ENCODE results near the gene CALML3. TPM values are rescaled to one million over a fixed set of nuclear protein-coding genes. Genes with fewer than 3 reads are reported as not detected.

CALML3 gene
- total RNA-seq, 2 experiments from 2014 or later = not detected

DNA sequence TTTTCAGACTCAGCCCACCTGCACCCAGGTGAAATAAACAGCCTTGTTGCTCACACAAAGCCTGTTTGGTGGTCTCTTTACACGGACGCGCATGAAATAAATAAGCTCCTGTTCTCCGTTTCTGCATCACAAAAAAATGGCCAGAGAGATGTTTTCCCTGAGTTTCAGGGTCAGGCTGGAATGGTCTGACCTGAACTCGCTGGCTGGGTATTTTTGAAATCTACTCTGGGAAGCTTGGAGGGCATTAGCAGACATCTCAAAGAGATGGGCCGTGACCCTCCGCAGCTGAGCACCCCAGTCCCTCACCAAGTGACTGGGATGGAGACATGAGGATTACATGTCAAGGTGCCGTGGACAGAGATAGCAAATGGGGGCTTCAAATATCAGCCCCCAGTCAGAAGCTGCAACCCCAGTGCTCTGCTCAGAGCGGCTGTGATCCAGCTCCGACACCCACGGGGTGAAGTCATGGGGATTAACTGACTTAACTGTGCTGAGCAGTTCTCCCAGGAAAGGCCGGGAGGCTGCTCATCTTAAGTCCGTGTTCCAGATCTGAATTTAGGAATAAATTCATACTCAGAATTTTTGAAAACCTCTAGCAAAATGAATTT, 47.7 kb upstream of the CALML3 start:
- no peak overlapping the region for H3K4me2 ChIP-seq (ENCODE audit: low read length)
- H3K4me3 ChIP-seq (ENCODE audit: low read depth, low read length, poor library complexity, severe bottlenecking) = no peak overlapping the region
- DNase-seq (ENCODE audit: low spot score) = no peak
- POLR2A ChIA-PET = interaction anchor here (0.7 kb wide), 1 partner anchor 16 kb away, joined by 3 read pairs; no protein-coding TSS in a partner anchor
- intact Hi-C loops (cut with micrococcal nuclease; ENCODE audit: unreplicated experiment) = no loop called here
- no TSS peak for BruUV-seq (replicated peaks)
- TF ChIP-seq EZH2phosphoT487 (IDR thresholded peaks at IDR 0.05; ENCODE audit: borderline replicate concordance, low read depth, low read length) = no peak
- TF ChIP-seq, protein P1, sequence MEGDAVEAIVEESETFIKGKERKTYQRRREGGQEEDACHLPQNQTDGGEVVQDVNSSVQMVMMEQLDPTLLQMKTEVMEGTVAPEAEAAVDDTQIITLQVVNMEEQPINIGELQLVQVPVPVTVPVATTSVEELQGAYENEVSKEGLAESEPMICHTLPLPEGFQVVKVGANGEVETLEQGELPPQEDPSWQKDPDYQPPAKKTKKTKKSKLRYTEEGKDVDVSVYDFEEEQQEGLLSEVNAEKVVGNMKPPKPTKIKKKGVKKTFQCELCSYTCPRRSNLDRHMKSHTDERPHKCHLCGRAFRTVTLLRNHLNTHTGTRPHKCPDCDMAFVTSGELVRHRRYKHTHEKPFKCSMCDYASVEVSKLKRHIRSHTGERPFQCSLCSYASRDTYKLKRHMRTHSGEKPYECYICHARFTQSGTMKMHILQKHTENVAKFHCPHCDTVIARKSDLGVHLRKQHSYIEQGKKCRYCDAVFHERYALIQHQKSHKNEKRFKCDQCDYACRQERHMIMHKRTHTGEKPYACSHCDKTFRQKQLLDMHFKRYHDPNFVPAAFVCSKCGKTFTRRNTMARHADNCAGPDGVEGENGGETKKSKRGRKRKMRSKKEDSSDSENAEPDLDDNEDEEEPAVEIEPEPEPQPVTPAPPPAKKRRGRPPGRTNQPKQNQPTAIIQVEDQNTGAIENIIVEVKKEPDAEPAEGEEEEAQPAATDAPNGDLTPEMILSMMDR (conservative IDR thresholded peaks at IDR 0.05; ENCODE audit: low read length) = no peak
- no peaks in the 10 kb centered on the region for H3K9me2 ChIP-seq (ENCODE audit: insufficient read depth, low read length)
- peaks cover 6% of the 10 kb centered on the region for H3K4me1 ChIP-seq (ENCODE audit: insufficient read depth, low read length, poor library complexity, severe bottlenecking)
- CTCF ChIA-PET (ENCODE audit: unreplicated experiment) = no interaction called here
- H4K20me1 ChIP-seq (ENCODE audit: insufficient read depth, low read length) = no peaks in the 10 kb centered on the region
- H3K79me2 ChIP-seq (ENCODE audit: insufficient read depth, low read depth, low read length) = no peaks in the 10 kb centered on the region
- H3K27ac ChIP-seq (ENCODE audit: low read depth, low read length, poor library complexity, severe bottlenecking) = no peak overlapping the region
- no peaks in the 10 kb centered on the region for H3K9me3 ChIP-seq (ENCODE audit: low read length)
- H2AFZ ChIP-seq (ENCODE audit: low read length) = no peak overlapping the region
- H3K36me3 ChIP-seq (ENCODE audit: insufficient read depth, low read length) = no peaks in the 10 kb centered on the region

DNA sequence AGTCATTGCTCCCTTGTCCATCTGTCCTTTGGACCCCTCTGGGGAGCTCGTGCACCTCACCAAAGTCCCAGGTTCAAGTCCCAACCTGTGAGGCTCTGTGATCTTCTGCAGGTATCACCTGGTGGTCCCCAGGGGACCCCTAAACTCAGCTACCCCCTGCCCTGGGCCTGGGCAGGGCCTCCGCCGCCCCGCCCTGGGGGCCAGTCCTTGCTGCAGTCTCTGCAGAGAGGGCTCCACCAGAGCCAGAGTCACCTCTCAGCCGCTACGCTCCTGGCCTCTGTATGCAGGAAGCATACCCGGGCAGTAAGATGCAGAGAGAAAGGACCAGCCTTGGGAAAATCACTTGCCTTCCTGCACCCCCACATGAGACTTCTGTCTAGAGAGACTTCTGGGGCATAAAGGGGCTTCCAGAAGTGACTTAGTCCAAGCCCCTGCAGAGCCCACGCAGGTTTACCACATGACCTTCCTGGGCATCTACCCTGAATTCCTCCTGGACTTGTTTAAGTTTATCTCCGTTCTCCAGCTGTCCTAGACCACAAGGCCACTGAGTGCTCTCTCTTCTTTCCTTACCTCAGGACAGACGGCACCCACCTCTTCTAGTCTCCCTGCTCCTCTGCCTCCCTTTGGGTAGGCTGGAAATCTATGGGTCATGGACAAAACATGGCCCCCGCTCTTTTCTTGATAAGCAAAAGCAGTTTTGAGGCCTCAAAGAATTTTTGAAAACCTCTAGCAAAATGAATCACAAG, 46.6 kb upstream of the CALML3 start:
- ChIA-PET CTCF (ENCODE audit: unreplicated experiment) (no interaction called here), POLR2A (no interaction called here)
- no TSS peak for BruUV-seq (replicated peaks)
- Histone ChIP-seq H3K79me2 (ENCODE audit: insufficient read depth, low read depth, low read length) (no peaks in the 10 kb centered on the region), H3K36me3 (ENCODE audit: insufficient read depth, low read length) (no peaks in the 10 kb centered on the region), H4K20me1 (ENCODE audit: insufficient read depth, low read length) (no peaks in the 10 kb centered on the region), H3K9me3 (ENCODE audit: low read length) (no peaks in the 10 kb centered on the region), H3K4me1 (ENCODE audit: insufficient read depth, low read length, poor library complexity, severe bottlenecking) (peaks cover 6% of the 10 kb centered on the region), H2AFZ (ENCODE audit: low read length) (no peak overlapping the region), H3K4me3 (ENCODE audit: low read depth, low read length, poor library complexity, severe bottlenecking) (no peak overlapping the region), H3K9me2 (ENCODE audit: insufficient read depth, low read length) (no peaks in the 10 kb centered on the region), H3K27ac (ENCODE audit: low read depth, low read length, poor library complexity, severe bottlenecking) (no peak overlapping the region), H3K4me2 (ENCODE audit: low read length) (no peak overlapping the region)
- intact Hi-C loops (cut with micrococcal nuclease; ENCODE audit: unreplicated experiment) = no loop called here
- DNase-seq (ENCODE audit: low spot score) = no peak
- TF ChIP-seq, protein P1 (conservative IDR thresholded peaks at IDR 0.05; ENCODE audit: low read length) = no peak
- TF ChIP-seq EZH2phosphoT487 (IDR thresholded peaks at IDR 0.05; ENCODE audit: borderline replicate concordance, low read depth, low read length) = no peak
